ENCODE results near the gene OR2A2. TPM values are rescaled to one million over a fixed set of nuclear protein-coding genes. Genes with fewer than 3 reads are reported as not detected.

OR2A2 gene
- polyA plus RNA-seq, 2 of the 4 experiments (the other 2 are of a cell fraction), result not detected

GRCh38 chr7:144144426-144144825 lies 35.0 kb downstream of the OR2A2 start:
- 19% methylated on average over 3 of the region's 3 CpGs for WGBS (ENCODE audit: missing lambda C conversion rate)
- TF ChIP-seq RNF2 (IDR thresholded peaks at IDR 0.05; ENCODE audit: borderline replicate concordance, low read depth), result no peak
- TF ChIP-seq USF2 (IDR thresholded peaks at IDR 0.05), result no peak
- no peak for TF ChIP-seq HOXA7 (CRISPR knock-in tag; IDR thresholded peaks at IDR 0.05)
- TF ChIP-seq HES2 (IDR thresholded peaks at IDR 0.05), result no peak
- TF ChIP-seq RFX5 (IDR thresholded peaks at IDR 0.05), result no peak
- no peak for TF ChIP-seq FOXS1 (CRISPR knock-in tag; IDR thresholded peaks at IDR 0.05)
- no peak for TF ChIP-seq ZC3H11A (IDR thresholded peaks at IDR 0.05)
- TF ChIP-seq POLR2AphosphoS2 (conservative IDR thresholded peaks at IDR 0.05; ENCODE audit: low read length), result no peak
- no peak for TF ChIP-seq MAFK (IDR thresholded peaks at IDR 0.05; ENCODE audit: partially characterized antibody)
- TF ChIP-seq EP300 (IDR thresholded peaks at IDR 0.05), result no peak
- TF ChIP-seq RAD21 (conservative IDR thresholded peaks at IDR 0.05 in 1 of 2, IDR thresholded peaks at IDR 0.05 in 1 of 2), result no peak
- no peak for TF ChIP-seq PHF8 (IDR thresholded peaks at IDR 0.05; ENCODE audit: borderline replicate concordance, low read depth)
- no peak for TF ChIP-seq ZSCAN20 (CRISPR knock-in tag; IDR thresholded peaks at IDR 0.05)
- CTCF ChIA-PET, result no interaction called here
- Histone ChIP-seq H3K4me2 (no peak overlapping the region), H3K4me1 (no peaks in the 10 kb centered on the region), H3K4me3 (no peak overlapping the region), H3K27ac (no peak overlapping the region), H3K9me3 (peaks cover 7% of the 10 kb centered on the region; the same call in 1 of the 3 replicates)
- no peak for ATAC-seq
- FAIRE-seq, result no peak
- POLR2A ChIA-PET, result no interaction called here
- no peak for DNase-seq (ENCODE audit: low read depth in 1 of 2, low spot score in 1 of 2)

GRCh38 chr7:144148224-144148827 lies 38.9 kb downstream of the OR2A2 start:
- DNase-seq (ENCODE audit: low read depth in 1 of 2, low spot score in 1 of 2) (no peak), ATAC-seq (no peak), FAIRE-seq (no peak)
- ChIA-PET CTCF (interaction anchor here (0.7 kb wide), 1 partner anchor 20 kb away, joined by 3 read pairs; no protein-coding TSS in a partner anchor), POLR2A (no interaction called here)
- no peak overlapping the region for H3K4me3 ChIP-seq
- H3K27ac ChIP-seq, result no peak overlapping the region
- no peaks in the 10 kb centered on the region for H3K4me1 ChIP-seq
- H3K4me2 ChIP-seq, result no peak overlapping the region
- peaks cover 7% of the 10 kb centered on the region; the same call in 1 of the 3 replicates for H3K9me3 ChIP-seq
- TF ChIP-seq MYC (IDR thresholded peaks at IDR 0.05; ENCODE audit: borderline replicate concordance, low read length) (no peak), RARB (CRISPR knock-in tag; IDR thresholded peaks at IDR 0.05) (no peak), ZFP36 (IDR thresholded peaks at IDR 0.05; ENCODE audit: borderline replicate concordance, partially characterized antibody) (no peak), PHF8 (IDR thresholded peaks at IDR 0.05; ENCODE audit: borderline replicate concordance, low read depth) (no peak), CHD4 (IDR thresholded peaks at IDR 0.05; ENCODE audit: borderline replicate concordance) (no peak), TP53 (CRISPR knock-in tag; IDR thresholded peaks at IDR 0.05) (no peak), ZC3H11A (IDR thresholded peaks at IDR 0.05) (no peak), TFCP2L1 (CRISPR knock-in tag; IDR thresholded peaks at IDR 0.05) (no peak), CBX8 (IDR thresholded peaks at IDR 0.05) (no peak), HOXB5 (CRISPR knock-in tag; IDR thresholded peaks at IDR 0.05) (no peak), BCL3 (IDR thresholded peaks at IDR 0.05) (no peak), GATA3 (IDR thresholded peaks at IDR 0.05; ENCODE audit: borderline replicate concordance) (no peak), HOXB13 (CRISPR knock-in tag; IDR thresholded peaks at IDR 0.05; ENCODE audit: low read depth) (no peak), MAFK (IDR thresholded peaks at IDR 0.05; ENCODE audit: partially characterized antibody) (no peak), PBX3 (IDR thresholded peaks at IDR 0.05) (no peak), KDM5A (IDR thresholded peaks at IDR 0.05) (no peak)
- WGBS (ENCODE audit: missing lambda C conversion rate), result 20% methylated on average over 2 of the region's 2 CpGs

Measured in A549 (cell line).